GM19467 (cell line): ENCODE measurements around the gene SAA1.
"Not testable (repeated sequence)": the region's sequence is repeated elsewhere in the genome, so short reads cannot be mapped to it uniquely, and the experiment has no call there.

Experiments
- ATAC-seq: cut with Tn5 transposase; IDR thresholded peaks from one replicate; pipeline ENCODE4 v1.9.1; 2021; ENCODE audit warnings: mild to moderate bottlenecking, moderate library complexity; ENCODE audit not compliant: unreplicated experiment

Gene SAA1

DNA sequence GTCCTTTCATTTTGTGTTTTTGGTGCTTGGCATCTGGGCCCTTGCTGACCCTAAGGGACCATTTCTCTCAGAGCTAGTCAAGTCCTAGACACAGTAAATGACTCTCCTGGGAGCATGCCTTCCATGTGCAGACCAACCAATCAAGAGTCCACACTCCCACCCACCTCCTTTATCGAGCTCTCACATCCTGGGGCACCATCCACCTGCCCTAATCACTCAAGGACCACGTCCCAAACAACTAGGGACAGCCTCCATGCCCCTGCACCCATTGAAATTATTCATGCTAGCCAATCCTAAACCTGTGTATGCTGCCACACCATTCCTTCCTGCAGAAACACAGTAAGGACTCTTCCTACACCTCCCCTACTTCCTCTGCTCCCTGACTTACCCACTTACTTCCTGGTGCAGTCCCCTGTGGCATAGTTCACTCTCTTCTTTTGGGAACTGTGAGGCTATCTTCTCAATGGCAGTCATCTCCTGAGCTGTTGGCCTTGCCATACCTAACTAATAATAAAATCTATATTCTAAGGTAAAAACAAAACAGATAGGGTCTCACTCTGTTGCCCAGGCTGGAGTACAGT lies 11.2 kb upstream of the SAA1 start:
- no peak for ATAC-seq

DNA sequence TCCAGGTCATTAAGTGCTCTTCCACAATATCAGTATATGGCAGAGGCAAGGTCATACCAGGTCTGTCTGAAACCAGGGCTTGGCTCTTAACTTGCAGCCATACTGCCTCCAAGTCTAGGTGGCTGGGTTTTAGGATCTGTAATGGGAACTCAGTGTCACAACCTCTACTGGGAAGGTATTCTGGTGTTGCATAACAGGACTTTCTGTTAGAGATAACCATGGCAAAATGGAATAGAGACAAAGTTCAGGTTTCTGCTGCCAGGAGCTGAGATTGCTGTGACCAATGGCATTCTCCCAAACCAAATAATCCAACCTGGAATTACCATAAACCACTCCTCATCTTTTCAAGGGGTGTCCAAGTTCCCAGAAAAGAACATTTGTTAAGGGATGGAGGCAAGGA lies 6.8 kb upstream of the SAA1 start:
- no peak for ATAC-seq

DNA sequence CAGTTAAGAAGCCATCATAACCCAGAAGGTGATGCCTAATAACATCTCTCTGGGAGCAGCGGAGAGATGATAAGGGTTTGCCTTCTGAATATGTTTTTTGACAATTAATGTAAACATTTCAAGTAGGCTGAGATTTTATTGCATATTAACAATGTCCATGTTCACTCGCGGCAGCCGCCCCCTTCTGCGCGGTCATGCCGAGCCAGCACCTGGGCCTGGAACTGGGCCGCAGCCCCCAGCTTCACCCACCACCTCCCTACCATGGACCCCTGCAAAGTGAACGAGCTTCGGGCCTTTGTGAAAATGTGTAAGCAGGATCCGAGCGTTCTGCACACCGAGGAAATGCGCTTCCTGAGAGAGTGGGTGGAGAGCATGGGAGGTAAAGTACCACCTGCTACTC lies 4.3 kb upstream of the SAA1 start:
- no peak for ATAC-seq

DNA sequence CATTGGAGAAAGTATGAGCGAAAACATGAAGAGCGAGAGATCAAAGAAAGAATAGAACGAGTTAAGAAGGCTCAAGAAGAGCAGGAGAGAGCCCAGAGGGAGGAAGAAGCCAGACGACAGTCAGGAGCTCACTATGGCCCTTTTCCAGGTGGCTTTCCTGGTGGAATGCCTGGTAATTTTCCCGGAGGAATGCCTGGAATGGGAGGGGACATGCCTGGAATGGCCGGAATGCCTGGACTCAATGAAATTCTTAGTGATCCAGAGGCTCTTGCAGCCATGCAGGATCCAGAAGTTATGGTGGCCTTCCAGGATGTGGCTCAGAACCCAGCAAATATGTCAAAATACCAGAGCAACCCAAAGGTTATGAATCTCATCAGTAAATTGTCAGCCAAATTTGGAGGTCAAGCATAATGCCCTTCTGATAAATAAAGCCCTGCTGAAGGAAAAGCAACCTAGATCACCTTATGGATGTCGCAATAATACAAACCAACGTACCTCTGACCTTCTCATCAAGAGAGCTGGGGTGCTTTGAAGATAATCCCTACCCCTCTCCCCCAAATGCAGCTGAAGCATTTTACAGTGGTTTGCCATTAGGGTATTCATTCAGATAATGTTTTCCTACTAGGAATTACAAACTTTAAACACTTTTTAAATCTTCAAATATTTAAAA lies 3.2 kb upstream of the SAA1 start:
- not testable (repeated sequence) for ATAC-seq

DNA sequence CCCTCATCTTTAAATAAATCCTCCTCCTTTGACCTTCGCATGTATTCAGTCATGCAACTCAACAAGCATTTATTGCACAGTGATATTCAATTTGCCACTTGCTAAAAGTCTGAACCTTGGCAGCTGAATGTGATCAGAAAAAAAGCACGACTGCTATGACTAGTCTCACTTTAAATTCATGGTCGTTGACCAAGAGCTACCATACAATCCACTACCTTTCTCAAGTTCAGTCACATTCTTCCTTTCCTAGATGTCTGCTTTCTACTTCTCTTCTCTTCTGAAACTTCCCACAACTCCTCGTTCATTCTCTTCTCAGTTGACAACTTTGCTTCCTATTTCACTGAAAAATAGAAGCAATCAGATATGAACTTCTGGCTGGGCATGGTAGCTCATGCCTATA lies 2.0 kb upstream of the SAA1 start:
- ATAC-seq: no peak

DNA sequence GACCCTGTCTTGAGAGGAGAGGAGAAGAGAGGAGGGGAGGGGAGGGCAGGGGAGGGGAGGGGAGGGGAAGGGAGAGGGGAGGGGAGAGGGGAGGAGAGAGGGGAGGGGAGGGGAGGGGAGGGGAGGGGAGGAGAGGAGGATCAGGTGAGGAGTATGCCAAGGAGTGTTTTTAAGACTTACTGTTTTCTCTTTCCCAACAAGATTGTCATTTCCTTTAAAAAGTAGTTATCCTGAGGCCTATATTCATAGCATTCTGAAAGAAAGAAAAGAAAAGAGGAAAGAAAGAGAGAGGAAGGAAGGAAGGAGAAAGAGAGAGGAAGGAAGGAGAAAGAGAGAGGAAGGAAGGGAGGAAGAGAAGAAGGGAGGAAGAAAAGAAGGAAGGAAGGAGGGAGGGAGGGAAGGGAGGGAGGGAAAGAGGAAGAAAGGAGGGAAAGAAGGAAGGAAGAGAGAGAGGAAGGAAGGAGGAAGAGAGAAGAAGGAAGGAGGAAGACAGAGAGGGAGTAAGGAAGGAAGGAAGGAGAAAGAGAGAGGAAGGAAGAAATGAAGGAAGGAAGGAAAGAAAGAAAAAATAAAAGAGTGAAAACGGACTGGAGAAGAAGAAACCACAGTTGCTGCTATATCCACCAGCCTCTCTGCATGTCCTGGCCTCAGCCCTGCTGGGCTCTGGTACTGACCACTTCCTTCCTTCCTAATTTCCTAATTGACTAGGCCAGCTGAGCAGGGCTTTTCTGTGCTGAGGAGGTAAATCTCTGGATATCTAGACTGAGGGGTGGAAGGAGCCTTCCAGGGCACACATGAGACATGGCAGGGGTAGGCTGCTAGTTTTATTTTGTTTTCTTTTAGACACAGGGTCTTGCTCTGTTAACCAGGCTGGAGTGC lies 1.1 kb upstream of the SAA1 start:
- no peak for ATAC-seq

DNA sequence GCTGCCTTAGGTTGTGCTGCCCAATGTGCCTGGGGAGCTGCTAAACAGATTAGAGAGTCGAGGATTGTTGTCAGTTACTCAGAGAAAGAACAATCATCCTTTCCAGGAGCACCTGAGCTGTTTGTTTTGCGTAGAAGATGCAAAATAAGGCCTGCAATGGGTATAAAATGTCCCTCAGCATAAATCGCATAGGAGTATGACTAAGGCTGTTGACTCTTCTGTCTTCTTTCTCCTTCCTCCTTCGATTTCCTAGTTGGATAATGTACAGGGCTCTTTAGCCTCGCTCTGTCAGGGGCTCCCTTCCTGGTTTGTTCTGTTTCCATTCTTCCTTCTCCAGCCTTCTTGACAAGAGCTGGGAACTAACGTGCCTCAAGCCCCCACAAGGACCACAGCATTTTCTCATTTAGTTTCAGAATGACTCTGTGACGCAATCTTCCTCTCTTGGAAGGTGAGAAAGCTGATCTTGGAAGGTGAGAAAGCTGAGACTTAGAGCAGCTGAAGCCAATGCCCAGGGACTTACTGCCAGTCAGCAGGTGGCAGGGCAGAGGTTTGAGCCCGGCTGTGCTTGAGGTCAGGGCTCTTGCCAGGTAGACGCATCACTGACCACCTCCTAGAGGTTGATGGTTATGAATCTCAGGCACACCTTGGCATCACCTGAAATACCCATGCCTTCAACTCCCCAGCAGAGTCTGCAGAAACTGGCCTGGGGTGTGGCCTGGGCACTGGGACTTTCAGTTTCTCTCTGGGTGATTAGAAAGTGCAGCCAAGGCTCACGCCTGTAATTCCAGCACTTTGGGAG lies 1.5 kb downstream of the SAA1 start:
- peak; percentile 43 for ATAC-seq

DNA sequence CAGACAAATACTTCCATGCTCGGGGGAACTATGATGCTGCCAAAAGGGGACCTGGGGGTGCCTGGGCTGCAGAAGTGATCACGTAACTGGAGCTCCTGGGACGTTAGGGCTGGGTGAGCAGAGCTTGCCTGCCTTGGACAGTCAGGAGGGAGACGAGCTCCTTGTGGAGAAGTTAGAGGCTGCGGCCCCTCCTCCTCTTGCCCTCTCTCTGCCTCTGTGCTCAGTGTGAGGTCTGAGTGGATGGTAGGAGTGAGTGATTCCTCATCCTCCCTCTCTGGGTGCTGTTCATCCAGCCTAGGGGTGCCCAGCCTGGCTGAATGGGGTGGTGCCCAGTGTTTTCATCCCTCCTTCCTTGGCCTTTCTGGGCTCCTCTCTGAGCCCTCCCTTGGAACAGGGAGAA lies 3.2 kb downstream of the SAA1 start:
- not testable (repeated sequence) for ATAC-seq

DNA sequence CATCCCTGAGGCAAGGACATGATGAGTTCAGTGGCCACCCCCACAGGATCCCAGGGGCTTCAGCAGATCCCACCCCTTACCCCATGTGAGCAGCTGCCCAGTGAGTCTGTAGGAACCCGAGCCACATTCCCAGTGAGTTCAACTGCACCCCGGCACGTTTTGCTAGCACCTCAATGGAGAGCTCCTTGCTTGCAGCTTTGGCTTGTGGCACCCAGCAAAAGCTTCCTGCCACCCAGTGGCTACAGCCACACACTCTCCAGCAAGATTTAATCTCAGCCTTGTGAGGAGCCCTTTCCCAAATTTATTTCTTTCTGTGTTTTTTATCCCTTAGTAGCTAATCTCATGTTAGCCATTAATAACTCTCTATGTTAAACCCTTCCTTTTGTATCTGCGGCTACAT lies 4.0 kb downstream of the SAA1 start:
- no peak for ATAC-seq

DNA sequence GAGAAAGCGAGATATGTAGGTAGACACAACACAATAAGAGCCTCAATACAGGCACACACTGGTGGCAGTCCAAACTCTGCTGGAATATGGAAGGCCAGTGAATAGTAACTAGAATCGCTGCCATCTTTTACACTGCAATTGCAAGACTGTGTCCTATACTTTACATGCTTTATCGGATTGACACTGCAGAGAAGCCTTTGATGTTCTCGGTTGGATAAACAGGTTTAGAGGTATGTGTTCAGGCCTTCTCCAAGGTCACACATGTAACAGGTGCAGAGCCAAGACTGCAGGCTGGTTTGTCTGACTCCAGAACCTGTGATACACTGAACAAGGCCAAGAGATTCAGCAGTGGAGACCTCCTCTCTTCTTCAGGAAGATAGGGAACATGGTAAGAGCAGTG lies 5.1 kb downstream of the SAA1 start:
- ATAC-seq: no peak

DNA sequence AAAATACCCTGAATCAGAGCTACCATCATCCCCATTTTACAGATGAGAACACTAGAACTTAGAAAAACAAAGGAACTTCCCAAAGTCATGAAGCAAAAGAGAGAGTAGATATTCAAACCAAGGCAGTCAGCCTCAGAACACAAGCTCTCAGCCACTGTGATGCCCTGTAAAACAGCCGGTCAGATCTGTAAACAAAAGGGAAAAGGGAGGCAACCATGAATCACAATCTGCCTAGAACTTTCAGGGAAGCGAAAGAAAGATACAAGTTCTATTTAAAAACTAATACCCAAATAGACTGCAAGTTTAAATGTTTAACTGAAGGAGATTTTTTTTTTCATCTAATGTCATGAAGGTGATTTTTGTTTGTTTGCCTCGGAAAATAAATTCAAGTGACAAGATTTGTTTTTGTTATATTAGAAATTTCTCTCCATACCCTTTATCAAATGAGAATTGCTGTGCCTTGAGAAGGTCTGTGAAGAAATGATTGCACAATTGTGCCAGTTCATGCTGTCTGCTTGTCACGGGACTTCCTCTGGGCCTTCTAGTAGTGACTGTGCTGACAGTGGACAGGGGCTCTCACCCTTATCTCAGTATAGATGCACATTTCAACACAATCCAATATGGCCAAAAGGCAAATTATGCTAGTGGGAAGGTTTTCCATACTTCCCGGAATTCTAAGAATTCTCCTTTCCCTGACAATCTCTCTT lies 11.7 kb downstream of the SAA1 start:
- ATAC-seq: no peak

DNA sequence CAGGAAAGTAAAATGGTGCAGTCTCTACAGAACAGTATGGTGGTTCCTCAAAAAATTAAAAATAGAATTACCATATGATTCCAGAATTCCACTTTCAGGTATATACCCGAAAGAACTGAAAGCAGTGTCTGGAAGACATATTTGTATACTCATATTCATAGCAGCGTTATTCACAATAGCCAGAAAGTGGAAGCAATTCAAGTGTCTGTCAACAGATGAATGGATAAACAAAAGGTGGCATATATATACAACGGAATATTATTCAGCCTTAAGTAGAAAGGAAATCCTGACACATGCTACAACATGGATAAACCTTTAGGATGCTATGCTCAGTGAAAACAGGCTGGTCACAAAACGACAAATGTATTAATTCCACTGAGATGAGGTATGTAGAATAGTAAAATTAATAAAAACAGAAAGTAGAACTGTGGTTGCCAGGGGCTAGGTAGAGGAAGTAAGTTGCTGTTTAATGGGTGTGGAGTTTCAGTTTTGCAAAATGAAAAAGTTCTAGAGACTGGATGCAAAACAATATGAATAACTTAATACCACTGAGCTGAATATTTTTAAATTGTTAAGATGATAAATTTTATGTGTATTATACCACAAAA lies 14.5 kb downstream of the SAA1 start:
- ATAC-seq: peak; percentile 80

DNA sequence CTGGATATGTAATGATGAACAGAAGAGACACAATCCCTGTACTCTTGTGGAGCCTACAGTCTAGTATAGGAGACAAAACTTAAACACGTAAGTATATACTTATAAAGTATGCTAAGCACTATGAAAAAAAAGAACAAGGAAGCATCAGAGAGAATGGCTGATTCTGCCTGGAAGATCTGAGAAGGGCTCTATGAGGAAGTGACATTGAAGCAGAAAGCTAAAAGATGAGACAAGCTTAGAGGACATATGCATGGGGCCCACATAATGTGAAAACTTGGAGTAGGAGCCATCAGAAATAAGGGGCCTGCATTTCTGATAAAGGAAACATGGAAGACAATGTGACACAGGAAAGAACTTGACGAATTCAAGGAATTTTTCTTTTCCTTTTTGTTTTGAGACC lies 16.6 kb downstream of the SAA1 start:
- ATAC-seq: no peak

DNA sequence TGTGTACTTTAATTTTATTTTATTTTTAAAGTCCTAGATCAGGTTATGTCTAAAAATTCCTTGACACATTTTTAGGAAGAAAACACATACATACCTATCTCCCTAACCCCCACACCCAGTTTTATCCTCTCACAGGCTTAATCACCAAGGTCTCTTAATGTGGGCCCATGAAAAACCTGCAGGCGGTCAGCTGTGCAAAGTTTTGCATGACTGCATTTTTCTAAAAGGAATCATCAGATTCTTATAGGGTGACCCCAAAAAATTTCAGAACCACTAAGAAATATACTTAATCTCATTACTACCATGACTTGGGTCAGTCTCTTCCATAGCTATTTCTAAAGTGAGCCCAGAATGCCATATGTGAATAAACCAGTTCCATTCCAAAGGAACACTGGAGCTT lies 19.8 kb downstream of the SAA1 start:
- ATAC-seq: no peak

DNA sequence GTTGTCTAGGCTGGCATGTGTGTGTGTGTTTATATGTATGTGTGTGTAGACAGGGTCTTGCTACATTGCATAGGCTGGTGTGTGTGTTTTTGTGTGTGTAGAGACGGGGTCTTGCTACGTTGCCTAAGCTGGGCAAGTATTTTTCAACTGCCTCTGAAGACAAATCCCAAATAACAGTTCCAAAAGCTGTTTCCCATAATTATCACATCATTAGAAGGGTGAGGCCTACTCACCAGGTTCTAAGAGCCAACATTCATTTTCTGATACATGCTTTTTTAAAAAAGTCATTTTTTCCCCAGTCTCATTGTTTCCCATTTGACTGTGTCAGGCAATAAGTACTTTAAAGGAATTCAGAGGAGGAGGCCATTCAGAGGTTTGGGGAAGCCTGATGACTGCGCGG lies 22.8 kb downstream of the SAA1 start:
- ATAC-seq: no peak

DNA sequence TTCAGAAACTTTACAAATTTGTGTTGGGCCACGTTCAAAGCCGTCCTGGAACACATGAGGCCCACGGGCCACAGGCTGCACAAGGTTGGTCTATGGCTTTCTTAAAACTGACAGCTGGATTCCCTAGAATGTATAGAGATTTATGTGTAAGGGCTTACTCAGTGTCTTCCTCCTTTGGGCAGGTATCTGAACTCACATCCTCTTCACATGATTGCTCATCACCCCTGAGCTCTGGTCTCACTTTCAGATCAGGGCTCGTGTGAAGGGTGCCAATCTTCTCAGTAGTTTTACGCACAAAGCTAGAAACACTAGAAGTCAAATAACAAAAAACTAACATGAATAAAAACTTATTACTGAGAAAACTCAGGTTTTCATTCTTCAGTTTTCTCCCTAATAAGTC lies 28.8 kb downstream of the SAA1 start:
- no peak for ATAC-seq

DNA sequence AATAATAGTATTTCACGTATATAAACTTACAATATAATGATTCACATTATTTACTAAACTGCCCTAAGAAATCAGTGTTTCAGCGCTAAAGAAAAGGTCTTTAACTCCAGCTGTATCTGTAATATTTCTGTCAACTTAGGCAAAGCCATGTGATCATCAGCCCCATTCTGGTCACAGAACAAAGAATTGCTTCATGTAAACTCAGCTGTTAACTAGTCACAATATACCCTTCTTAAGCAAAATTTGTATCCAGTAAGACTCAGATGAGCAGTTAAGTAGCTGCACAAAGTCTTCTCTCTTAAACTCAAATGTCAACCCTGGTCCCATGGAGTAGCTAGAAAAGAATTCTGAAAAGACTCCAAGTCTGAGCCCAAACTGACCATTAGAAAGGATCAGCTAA lies 29.3 kb downstream of the SAA1 start:
- no peak for ATAC-seq

DNA sequence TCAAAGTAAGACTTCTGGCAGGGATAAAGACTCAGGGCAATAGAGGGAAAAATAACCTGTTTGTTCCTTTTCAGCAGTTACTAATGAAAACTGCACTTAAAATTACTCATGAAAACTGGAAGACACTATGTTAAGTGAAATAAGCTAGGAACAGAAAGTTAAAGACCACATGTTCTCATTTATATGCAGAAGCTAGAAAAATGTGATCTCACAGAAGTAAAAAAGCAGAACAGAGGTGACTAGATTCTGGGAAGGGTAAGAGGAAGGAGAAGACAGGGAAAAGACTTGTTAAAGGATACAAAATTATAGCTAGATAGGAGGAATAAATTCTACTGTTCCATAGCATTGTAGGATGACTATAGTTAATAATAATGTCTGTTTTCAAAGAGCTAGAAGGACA lies 33.7 kb downstream of the SAA1 start:
- no peak for ATAC-seq

DNA sequence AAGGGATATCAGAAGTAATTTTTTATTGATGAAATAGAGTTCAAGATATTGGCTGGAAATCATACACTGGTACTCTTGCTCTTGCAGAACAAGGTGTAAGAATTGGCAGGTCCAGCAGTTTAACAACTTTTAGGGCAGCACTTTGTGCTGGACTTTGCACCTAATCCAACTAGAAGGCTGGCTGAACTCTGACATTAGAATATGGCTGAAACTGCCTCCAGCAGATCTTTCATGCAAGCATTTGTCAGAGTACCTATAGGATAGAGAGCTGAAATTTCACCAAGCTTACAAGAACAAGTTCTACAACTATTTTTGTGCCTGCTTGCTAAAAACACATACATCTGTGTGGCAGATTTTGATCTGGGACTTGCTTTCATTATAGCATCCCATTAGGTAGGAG lies 38.7 kb downstream of the SAA1 start:
- no peak for ATAC-seq

DNA sequence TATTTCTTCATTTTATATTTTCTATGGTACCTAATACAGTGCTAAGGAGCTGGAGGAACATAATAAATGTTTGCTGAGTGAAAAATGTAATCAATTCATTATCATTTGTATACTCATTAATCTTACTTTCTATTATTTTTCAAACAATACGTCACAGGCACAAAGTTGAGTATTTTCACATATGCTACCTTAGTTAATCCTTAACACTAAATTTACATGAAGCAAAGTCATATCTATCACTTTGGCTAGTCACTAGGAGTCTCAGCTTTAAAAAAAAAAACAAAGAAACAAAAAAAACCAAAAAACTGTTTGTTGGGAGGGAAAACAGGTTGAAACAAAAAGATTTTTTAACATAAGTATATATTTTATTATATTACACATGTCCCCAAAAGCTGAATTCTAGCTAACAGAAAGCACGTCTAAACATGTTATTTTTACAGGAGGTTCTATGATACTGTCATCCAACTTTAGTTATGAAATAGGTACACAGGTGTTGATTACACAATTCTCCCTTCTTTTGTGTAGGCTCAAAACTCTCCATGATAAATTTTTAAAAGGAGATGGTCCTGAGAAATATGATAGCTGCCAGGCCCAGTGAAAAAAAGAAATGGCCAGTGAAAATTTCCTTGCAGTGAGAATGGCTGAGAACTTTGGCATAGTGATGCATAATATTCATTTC lies 41.5 kb downstream of the SAA1 start:
- no peak for ATAC-seq
